RWPE2 (cell line): ENCODE results near the gene TMC4.

Source experiments
- ATAC-seq: fragments of 200-7000 bp; cut with Tn5 transposase; 3 replicates; pipeline ENCODE4 v1.9.1; 2021; ENCODE audit warnings: low read depth
- DNase-seq: peaks from one replicate; pipeline ENCODE4 v3.0.0-alpha.2; 2020; ENCODE audit warnings: low spot score
- H3K27ac ChIP-seq: fragments of 450-650 bp; 2 replicates; pipeline ENCODE4 v1.5.1; 2017; ENCODE audit warnings: mild to moderate bottlenecking; ENCODE audit not compliant: poor library complexity, severe bottlenecking
- H3K27me3 ChIP-seq: fragments of 250-450 bp; sonication (Bioruptor Pico); 2 replicates; pipeline ENCODE4 v1.5.1; 2021; ENCODE audit warnings: mild to moderate bottlenecking, moderate library complexity; ENCODE audit not compliant: insufficient read depth, poor library complexity, severe bottlenecking
- H3K36me3 ChIP-seq: fragments of 250-450 bp; sonication (Bioruptor Pico); 2 replicates; pipeline ENCODE4 v1.5.1; 2020; ENCODE audit warnings: low read depth, mild to moderate bottlenecking, moderate library complexity
- H3K4me1 ChIP-seq: fragments of 250-450 bp; sonication (Bioruptor Pico); 2 replicates; pipeline ENCODE4 v1.5.1; 2021; ENCODE audit warnings: mild to moderate bottlenecking, moderate library complexity; ENCODE audit not compliant: insufficient read depth, poor library complexity, severe bottlenecking
- H3K4me3 ChIP-seq: fragments of 250-450 bp; sonication (Bioruptor Pico); 2 replicates; pipeline ENCODE4 v1.5.1; 2021; ENCODE audit warnings: mild to moderate bottlenecking, moderate library complexity; ENCODE audit not compliant: severe bottlenecking
- H3K9me3 ChIP-seq: fragments of 250-450 bp; sonication (Bioruptor Pico); 2 replicates; pipeline ENCODE4 v1.5.1; 2021; ENCODE audit warnings: mild to moderate bottlenecking, moderate library complexity; ENCODE audit not compliant: severe bottlenecking
- TF ChIP-seq, protein P1 (sequence below): fragments of 450-650 bp; IDR thresholded peaks from one replicate; pipeline ENCODE4 v1.5.1; 2017; ENCODE audit warnings: mild to moderate bottlenecking, moderate library complexity; ENCODE audit not compliant: poor library complexity, severe bottlenecking

TMC4 gene

DNA sequence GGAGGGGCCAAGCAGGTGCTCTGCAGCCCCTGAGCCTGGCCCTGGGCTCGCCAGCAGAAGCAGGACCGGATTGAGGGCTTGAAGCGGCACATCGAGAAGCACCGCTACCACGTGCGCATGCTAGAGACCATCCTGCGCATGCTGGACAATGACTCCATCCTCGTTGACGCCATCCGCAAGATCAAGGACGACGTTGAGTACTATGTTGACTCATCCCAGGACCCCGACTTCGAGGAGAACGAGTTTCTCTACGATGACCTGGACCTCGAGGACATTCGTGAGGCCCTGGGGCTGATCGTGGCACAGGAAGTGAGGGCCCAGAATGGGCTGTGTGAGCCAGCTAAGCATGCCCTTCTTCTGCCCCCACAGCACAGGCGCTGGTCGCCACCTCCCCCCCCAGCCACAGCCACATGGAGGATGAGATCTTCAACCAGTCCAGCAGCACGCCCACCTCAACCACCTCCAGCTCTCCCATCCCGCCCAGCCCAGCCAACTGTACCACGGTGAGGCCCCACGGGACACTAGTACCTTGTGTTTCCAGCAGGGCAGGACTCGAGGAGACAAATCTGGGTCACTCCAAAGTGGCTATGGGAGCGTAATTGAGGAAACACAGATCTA, 27.3 kb downstream of the TMC4 start:
- H3K27ac ChIP-seq = no peak overlapping the region
- H3K9me3 ChIP-seq = no peaks in the 10 kb centered on the region
- ATAC-seq (no peak), DNase-seq (no peak)
- peaks cover 94% of the 10 kb centered on the region for H3K36me3 ChIP-seq
- no peak overlapping the region for H3K4me3 ChIP-seq
- H3K4me1 ChIP-seq = no peaks in the 10 kb centered on the region
- H3K27me3 ChIP-seq = no peaks in the 10 kb centered on the region
- TF ChIP-seq, protein P1, sequence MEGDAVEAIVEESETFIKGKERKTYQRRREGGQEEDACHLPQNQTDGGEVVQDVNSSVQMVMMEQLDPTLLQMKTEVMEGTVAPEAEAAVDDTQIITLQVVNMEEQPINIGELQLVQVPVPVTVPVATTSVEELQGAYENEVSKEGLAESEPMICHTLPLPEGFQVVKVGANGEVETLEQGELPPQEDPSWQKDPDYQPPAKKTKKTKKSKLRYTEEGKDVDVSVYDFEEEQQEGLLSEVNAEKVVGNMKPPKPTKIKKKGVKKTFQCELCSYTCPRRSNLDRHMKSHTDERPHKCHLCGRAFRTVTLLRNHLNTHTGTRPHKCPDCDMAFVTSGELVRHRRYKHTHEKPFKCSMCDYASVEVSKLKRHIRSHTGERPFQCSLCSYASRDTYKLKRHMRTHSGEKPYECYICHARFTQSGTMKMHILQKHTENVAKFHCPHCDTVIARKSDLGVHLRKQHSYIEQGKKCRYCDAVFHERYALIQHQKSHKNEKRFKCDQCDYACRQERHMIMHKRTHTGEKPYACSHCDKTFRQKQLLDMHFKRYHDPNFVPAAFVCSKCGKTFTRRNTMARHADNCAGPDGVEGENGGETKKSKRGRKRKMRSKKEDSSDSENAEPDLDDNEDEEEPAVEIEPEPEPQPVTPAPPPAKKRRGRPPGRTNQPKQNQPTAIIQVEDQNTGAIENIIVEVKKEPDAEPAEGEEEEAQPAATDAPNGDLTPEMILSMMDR = no peak

DNA sequence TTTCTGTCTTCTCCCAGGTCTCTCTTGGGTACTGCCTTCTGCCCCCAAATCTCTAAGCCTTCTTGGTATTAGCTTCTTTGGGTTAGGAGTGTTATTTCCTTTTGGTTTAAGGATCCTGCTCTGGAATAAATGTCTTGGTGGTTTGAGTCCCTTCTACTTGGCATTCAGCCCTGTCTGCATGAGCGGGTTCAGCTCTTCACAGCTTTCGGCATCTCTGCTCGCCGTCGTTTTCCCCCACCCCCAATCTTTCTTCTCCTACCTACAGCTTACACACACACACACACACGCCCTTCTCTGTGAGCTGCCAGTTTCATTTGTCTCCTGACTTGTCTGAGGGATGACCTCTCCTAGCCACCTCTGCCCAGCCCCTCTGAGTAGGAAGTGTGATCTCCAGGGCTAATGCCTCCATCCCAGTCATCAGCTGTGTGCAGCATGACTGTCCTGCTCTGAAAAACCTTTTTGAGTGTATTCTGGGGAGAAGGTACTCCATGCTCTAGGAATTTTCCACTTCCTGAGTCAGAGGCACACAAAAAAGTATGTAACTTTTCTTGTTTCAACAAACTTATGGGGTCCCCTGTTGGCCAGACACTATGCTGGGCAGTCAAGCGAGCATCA, 30.7 kb downstream of the TMC4 start:
- DNase-seq (no peak), ATAC-seq (no peak)
- Histone ChIP-seq H3K27me3 (no peaks in the 10 kb centered on the region), H3K27ac (no peak overlapping the region), H3K4me3 (no peak overlapping the region), H3K4me1 (peaks cover 3% of the 10 kb centered on the region), H3K9me3 (no peaks in the 10 kb centered on the region), H3K36me3 (peaks cover 82% of the 10 kb centered on the region)
- TF ChIP-seq, protein P1 = no peak

DNA sequence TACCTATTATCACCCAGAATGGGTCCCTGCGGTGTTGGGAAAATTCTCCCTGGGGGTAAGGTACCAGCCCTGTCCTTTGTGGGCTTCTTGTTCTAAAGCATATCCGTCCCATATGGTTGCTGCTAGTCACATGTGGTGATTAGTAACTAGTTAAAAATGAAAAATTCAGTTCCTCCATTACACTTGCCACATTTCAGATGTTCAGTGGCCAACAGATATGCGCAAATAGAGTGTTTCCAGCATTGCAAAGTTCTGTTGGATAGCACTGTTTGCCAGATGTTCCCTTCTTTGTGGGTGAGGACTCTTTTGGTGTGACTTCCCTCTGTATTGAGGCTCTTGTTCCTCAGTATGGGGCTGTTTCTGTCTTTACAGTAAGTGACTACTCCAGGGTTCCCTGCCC, 31.6 kb downstream of the TMC4 start:
- no peak for DNase-seq
- H3K27ac ChIP-seq = no peak overlapping the region
- no peaks in the 10 kb centered on the region for H3K9me3 ChIP-seq
- peaks cover 3% of the 10 kb centered on the region for H3K4me1 ChIP-seq
- no peaks in the 10 kb centered on the region for H3K27me3 ChIP-seq
- H3K36me3 ChIP-seq = peaks cover 74% of the 10 kb centered on the region
- no peak overlapping the region for H3K4me3 ChIP-seq
- ATAC-seq = no peak
- TF ChIP-seq, protein P1 = no peak

DNA sequence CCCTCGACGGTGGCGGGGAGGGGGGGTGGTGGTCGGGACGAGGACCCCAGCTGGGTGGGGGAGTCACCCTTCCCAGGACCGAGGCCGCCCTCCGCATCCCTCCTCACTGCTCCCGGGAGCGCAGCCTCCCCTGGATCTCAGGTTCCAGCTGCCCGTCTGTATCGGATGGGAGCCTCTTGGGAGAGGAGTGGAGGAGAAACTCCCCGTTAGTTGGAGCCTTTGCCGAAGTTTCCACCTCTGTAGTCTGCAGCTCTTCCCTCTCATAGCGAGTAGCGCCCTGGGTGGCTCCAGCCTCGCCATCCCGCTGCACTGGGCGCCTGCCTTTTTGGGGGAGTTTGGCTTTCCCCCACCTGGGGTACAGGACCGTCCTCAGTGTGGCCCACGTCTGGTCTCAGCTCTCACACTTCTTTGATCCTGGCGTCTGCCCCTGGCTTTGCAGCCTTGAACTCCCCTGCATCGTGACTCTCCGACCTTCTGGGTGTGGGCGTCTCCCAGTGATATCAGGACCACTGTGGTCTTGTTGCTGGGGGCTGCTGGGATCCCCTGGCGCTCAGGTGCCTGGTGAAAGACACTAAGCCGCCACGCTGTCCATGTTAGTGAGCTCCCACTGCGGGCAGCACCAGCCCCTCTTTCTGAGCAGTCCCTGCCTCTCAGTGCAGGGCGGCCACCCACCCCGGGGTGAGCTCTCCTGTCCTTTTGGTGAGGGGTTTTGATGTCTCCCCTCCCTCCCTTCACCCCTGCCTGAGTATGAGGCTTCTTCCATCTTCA, 34.3 kb downstream of the TMC4 start:
- Histone ChIP-seq H3K4me1 (peaks cover 3% of the 10 kb centered on the region), H3K9me3 (no peaks in the 10 kb centered on the region), H3K4me3 (peak overlapping the region; percentile 78), H3K27ac (peak overlapping the region; percentile 75), H3K36me3 (peaks cover 48% of the 10 kb centered on the region), H3K27me3 (no peaks in the 10 kb centered on the region)
- TF ChIP-seq, protein P1 = no peak
- ATAC-seq (no peak), DNase-seq (no peak)
